GM13977 (cell line): ENCODE results near the gene NDUFC1.

Experiments
- DNase-seq: peaks from one replicate; pipeline ENCODE4 v3.0.0; 2012; ENCODE audit warnings: low spot score
- in situ Hi-C: fragments of 300-500 bp; cut with MboI; formaldehyde crosslinking; loops from one replicate; pipeline ENCODE4 v1.12.0; 2022; ENCODE audit warnings: low sequenced_read_pairs, low pct_unique_long_range_greater_than_20kb, mixed read lengths, inconsistent platforms; ENCODE audit not compliant: unreplicated experiment
- TF ChIP-seq, protein P1 (sequence below): IDR thresholded peaks from 2 replicates; pipeline ENCODE4 v1.5.1; 2012; ENCODE audit warnings: mild to moderate bottlenecking, control low read depth; ENCODE audit not compliant: insufficient read depth; ENCODE audit errors: extremely low read depth, missing control alignments

Gene NDUFC1

DNA sequence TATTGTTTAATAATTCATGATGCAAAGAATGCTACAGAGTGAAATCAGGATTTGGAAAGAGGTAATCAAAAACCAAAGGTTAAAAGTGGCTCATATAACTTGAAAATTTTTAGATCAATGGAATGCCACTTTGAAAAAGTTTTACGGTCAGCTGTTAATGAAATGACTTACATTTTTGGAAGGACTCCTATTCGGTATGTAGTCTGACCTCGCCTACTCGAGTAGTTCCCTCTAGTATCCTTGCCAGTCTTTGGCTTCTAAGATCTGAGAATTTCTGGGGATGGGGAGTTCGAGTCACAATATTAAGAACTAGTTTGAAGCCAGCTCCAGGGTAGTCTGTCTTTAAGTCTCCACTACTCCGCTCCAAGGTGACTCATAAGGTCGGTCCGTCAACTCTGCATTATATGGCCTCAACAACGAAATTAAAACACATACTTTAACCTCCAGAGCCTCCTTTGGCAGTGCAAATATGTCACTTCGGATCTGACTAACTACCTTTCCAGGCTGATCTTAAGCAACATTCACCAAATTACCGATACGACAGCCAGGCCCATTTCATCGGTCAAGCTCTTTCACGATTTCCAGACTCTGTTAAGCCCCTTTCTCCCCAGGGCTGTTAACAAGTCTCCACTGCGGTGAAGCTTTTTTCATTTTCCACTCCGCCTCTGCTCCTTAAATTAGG lies 1.7 kb downstream of the NDUFC1 start:
- in situ Hi-C loops, result no loop called here
- DNase-seq, result no peak
- TF ChIP-seq, protein P1, sequence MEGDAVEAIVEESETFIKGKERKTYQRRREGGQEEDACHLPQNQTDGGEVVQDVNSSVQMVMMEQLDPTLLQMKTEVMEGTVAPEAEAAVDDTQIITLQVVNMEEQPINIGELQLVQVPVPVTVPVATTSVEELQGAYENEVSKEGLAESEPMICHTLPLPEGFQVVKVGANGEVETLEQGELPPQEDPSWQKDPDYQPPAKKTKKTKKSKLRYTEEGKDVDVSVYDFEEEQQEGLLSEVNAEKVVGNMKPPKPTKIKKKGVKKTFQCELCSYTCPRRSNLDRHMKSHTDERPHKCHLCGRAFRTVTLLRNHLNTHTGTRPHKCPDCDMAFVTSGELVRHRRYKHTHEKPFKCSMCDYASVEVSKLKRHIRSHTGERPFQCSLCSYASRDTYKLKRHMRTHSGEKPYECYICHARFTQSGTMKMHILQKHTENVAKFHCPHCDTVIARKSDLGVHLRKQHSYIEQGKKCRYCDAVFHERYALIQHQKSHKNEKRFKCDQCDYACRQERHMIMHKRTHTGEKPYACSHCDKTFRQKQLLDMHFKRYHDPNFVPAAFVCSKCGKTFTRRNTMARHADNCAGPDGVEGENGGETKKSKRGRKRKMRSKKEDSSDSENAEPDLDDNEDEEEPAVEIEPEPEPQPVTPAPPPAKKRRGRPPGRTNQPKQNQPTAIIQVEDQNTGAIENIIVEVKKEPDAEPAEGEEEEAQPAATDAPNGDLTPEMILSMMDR, result no peak

DNA sequence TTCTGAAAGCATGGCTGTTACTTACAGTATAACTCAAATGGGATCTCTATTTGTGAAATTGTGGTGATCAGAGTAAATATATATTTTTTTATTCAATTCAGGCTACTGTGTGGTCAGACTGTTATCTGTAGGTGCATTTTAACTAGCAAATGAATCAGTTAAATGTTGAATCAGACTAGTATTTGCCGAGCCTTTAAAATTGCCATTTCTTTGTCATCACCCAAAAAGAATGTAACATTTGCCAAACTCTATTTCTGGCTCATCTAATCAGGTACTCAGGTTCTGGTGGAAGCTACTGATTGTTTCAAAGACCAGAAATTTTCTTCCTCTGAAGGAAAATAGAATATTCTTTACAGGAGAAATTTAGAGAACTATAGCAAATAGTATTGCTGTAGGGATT lies 2.7 kb downstream of the NDUFC1 start:
- TF ChIP-seq, protein P1, result no peak
- DNase-seq, result no peak
- in situ Hi-C loops, result no loop called here

GRCh38 chr4:139297001-139297410 lies 5.3 kb downstream of the NDUFC1 start:
- DNase-seq, result peak; percentile 30
- TF ChIP-seq, protein P1, result no peak
- in situ Hi-C loops, result no loop called here

- TF ChIP-seq, protein P1, result no peak
- in situ Hi-C loops, result no loop called here
- no peak for DNase-seq
These were observed 6.4 kb downstream of the NDUFC1 start for GRCh38 chr4:139295942-139296299.

DNA sequence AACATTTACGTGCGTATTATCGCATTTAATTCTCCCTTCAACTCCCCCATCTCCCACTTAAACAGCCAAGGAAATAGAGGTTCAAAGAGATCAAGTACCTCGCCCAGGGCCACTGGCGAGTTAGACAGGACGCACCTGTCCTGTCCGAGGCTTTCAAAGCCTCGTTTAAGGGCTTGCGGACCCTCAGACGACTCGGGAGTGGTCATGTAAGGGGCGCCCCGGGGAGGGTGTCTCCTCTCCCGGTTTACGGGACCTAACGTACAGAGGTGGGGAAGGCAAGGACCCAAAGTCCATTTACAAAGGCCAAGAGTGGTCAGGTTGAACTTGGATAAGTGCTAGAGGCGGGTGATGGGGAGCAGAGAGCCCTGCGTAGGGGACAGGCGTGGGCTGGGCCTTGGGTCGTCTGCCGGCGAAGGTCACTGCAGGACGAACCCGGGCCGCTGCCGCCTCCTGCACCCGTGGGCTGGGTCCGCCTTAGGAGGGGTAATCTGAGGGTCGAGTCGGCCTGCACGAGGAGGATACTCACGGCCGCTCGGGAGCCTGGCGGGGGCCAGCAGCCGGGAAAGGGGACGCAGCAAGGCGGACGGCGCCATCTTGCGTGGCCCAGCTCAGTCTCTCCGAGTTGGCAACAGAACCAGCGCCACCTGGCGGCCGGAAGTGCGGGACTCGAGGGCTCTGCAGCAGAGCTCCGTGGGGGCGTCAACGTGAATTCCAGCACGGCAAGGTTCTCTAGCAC lies 6.9 kb downstream of the NDUFC1 start:
- DNase-seq, result peak; percentile 85
- in situ Hi-C loops, result no loop called here
- TF ChIP-seq, protein P1, result peak; percentile 98

DNA sequence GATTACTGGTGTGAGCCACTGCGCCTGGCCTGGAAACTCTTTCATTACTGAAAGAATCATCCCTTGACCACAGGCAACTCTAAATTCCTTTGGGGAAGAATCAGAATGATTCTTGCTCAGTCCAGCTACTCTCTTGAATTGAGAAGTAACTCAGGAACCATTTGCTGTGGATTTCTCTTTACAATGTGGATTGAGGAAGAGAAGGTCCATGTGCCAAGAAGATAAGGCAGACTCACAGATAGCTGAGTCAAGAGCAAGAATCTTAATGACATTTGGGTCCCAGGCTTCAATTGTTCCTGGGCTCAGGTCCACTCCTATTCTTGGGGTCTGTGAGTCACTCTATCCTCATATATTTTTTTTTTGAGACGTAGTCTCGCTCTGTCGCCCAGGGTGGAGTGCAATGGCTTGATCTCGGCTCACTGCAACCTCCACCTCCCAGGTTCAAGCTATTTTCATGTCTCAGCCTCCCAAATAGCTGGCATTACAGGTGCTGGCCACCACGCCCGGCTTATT lies 16.0 kb downstream of the NDUFC1 start:
- TF ChIP-seq, protein P1, result no peak
- no peak for DNase-seq
- in situ Hi-C loops, result no loop called here
